ENCODE data around the gene SAPCD2. TPM values are rescaled to one million over a fixed set of nuclear protein-coding genes. Genes with fewer than 3 reads are reported as not detected.
"Not testable (repeated sequence)": the region's sequence is repeated elsewhere in the genome, so short reads cannot be mapped to it uniquely, and the experiment has no call there.

Gene SAPCD2
- total RNA-seq, 2 donors from 2014 or later = 9.5 to 20.8 TPM

DNA sequence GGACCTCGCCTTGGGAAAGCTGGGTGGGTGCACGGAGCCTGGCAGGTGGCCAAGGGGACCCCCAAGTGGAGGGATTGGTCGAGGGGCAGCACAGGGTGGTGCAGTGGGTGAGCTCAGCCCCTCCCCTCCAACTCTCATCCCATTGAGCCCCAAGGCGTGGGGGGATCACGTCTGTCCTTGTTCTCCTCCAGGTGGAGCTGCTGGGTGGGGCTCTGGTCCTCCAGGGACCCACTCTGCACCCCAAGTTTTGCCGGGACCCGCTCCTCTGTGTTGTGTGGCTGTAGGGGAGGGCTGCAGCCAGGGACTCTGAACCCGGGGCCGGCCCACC is 34.9 kb downstream of the SAPCD2 start:
- DNase-seq (ENCODE audit: low spot score) (no peak), ATAC-seq (no peak)
- H3K4me3 Mint-ChIP-seq = peak overlapping the region; percentile 79
- peaks cover 26 to 41% of the 10 kb centered on the region in 2 donors for H3K4me1 Mint-ChIP-seq (ENCODE audit: low read depth in 2 of 2)
- no peaks in the 10 kb centered on the region for H3K36me3 Mint-ChIP-seq
- peak overlapping the region; percentile 91 for H3K27ac Mint-ChIP-seq
- no peaks in the 10 kb centered on the region for H3K27me3 Mint-ChIP-seq
- H3K9me3 Mint-ChIP-seq = no peaks in the 10 kb centered on the region

DNA sequence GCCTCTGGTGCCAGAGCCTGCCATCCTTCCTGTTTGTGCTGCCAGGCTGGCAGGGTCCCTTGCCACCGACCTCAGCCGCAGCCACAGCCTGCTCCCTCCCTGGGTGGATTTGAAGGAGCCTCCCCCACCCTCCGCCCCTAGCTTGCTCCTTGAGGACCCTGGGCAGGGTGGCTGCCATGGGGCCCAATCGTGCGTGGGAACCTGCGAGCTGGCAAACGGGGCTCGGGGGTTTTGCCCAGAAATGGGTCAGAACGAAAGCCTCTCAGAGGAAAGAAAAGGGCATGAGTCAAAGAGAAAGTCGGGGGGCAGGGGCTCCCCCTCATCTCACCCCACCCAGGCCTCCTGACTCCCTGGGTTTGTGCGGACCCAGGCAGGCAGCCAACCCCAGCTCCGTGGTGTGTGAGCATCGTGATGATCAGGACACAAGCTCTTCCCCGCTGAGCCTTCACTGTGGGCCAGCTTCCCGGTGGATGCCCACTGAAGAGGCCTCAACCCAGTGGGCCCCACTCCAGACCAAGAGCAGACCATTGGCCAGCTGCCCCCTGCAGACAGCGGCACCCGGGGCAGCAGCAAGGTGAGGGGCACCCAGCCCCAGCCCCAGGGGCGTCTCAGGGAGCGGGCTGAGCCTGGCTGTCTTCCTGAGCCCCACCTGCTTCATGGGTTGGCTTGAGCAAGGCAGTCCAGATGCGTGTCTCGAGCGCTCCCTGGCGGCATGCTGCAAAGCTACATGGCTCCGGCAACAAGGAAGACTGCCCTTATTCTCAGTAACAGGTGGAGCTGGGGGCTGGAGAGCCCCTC is 35.4 kb downstream of the SAPCD2 start:
- Mint-ChIP-seq H3K27me3 (no peaks in the 10 kb centered on the region), H3K27ac (peak overlapping the region; percentile 91), H3K9me3 (no peaks in the 10 kb centered on the region), H3K4me3 (peak overlapping the region; percentile 79), H3K4me1 (ENCODE audit: low read depth in 2 of 2) (peaks cover 29 to 45% of the 10 kb centered on the region in 2 donors), H3K36me3 (no peaks in the 10 kb centered on the region)
- ATAC-seq = peak; percentile 80 to 84
- peak; percentile 90 for DNase-seq (ENCODE audit: low spot score)

DNA sequence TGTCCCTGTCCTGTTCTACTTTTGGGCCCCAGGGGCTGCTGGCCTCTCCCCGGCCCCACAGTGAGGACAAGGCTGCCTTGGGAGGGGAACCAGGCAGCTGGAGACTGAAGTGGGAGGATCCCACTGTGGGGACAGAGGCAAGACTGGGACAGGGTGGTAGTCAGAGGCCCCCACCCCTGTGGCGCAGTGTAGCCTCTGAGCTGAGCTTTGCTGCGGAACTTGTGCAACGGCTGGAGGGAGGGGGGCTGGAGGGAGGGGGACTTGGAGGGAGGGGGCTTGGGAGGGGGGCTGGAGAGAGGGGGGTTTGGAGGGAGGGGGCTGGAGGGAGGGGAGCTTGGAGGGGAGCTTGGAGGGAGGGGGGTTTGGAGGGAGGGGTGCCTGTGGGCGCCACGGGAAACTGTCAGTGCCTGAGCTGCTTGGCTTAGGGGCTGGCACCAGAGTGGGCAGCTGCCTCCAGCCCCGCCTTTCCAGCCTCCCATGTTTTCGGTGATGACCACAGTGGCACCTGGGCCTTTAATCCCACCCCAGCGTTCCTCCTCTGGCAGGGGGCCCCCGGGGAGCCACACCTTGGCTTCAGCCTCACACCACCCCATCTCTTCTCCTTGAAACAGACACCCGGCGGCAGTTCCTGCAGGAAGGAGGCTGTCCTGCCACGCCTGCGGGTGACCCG is 36.2 kb downstream of the SAPCD2 start:
- ATAC-seq = no peak
- DNase-seq (ENCODE audit: low spot score) = no peak
- peak overlapping the region; percentile 82 for H3K4me3 Mint-ChIP-seq
- no peaks in the 10 kb centered on the region for H3K27me3 Mint-ChIP-seq
- H3K4me1 Mint-ChIP-seq (ENCODE audit: low read depth in 2 of 2) = peaks cover 35 to 52% of the 10 kb centered on the region in 2 donors
- H3K36me3 Mint-ChIP-seq = no peaks in the 10 kb centered on the region
- H3K9me3 Mint-ChIP-seq = no peaks in the 10 kb centered on the region
- H3K27ac Mint-ChIP-seq = peak overlapping the region; percentile 91

DNA sequence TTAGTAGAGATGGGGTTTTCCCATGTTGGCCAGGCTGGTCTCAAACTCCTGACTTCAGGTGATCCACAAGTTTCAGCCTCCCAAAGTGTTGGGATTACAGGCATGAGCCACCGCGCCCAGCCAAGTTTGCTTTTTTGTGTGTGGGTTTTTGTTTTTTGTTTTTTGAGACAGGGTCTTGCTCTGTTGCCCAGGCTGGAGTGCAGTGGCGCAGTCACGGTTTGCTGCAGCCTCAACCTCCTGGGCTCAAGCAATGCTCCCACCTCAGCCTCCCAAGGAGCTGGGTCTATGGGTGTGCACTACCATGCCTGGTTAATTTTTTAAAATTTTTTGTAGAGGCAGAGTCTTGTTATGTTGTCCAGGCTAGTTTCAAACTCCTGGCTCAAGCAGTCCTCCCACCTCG is 36.9 kb downstream of the SAPCD2 start:
- H3K4me1 Mint-ChIP-seq (ENCODE audit: low read depth in 2 of 2) = peaks cover 39 to 52% of the 10 kb centered on the region in 2 donors
- DNase-seq (ENCODE audit: low spot score); H3K27me3 Mint-ChIP-seq; H3K9me3 Mint-ChIP-seq; ATAC-seq; H3K36me3 Mint-ChIP-seq: not testable (repeated sequence)
- H3K27ac Mint-ChIP-seq = peak overlapping the region; percentile 91
- peak overlapping the region; percentile 82 for H3K4me3 Mint-ChIP-seq

DNA sequence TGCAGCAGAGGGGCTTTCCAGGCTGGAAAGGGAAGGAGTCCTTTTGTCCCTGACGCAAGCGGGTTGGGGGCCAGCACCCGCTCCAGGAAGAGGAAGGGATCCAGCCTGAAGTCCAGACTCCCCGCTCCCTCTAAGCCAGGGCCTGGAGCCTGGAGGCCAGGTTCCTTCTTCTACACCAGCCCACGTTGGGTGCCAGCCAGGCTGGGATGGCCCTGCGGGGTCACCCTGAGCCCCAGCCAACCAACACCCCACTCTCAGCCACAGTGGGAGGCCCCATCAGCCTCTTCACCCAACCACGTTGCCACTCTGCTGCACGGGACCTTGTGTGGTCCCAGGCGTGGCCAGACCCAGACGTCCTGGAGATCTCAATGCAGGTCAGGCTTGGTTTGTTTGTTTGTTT is 37.5 kb downstream of the SAPCD2 start:
- peak overlapping the region; percentile 82 for H3K4me3 Mint-ChIP-seq
- no peaks in the 10 kb centered on the region for H3K27me3 Mint-ChIP-seq
- no peaks in the 10 kb centered on the region for H3K9me3 Mint-ChIP-seq
- DNase-seq (ENCODE audit: low spot score) = no peak
- no peaks in the 10 kb centered on the region for H3K36me3 Mint-ChIP-seq
- peak overlapping the region; percentile 91 for H3K27ac Mint-ChIP-seq
- H3K4me1 Mint-ChIP-seq (ENCODE audit: low read depth in 2 of 2) = peaks cover 39 to 52% of the 10 kb centered on the region in 2 donors
- ATAC-seq = no peak

DNA sequence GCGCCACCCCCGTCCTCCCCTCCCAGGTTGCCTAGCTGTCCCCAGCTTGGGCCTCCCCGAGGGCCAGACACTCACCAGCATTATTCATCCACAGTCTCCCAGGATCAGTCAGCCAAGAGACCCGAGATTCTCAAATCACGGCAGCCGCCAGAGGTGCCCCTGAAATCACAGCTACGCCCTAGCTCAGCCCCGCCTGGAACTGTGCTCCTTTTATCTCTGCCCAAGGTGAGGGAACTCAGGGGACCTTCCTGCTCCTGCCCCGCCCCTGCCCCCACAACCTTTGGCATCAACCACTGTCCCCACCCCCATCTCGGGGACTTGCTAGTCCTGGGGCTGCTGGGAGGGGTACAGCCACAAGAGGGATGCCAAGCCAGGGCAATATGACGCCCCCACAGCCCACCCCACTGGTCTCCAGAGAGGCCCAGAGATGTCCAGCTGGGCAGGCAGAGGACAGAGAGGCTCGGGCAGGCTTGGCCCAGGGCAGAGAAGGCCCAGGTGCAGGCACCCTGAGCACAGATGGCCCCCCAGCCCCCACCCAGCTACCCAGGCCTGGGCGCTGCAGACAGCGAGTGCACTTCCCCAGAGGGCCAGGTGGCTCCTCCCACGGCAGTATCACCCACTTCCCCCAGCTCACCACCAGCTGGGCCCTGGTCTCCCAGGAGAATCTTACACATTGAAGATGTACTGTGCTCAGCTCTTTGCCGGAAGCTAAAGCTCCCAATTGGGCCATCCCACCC is 38.3 kb downstream of the SAPCD2 start, which contains the start of gene FUT7:
Gene FUT7 (minus strand): TSS at position 185 of the 737 bp plus-strand sequence. CDS start 97 bp downstream, at position 88.
- ATAC-seq (no peak), DNase-seq (ENCODE audit: low spot score) (no peak)
- H3K36me3 Mint-ChIP-seq = no peaks in the 10 kb centered on the region
- peak within 1 kb of the TSS; percentile 85 for H3K4me3 Mint-ChIP-seq
- no peaks in the 10 kb centered on the region for H3K9me3 Mint-ChIP-seq
- H3K27ac Mint-ChIP-seq = peak within 1 kb of the TSS; percentile 91 to 94
- no peaks in the 10 kb centered on the region for H3K27me3 Mint-ChIP-seq
- H3K4me1 Mint-ChIP-seq (ENCODE audit: low read depth in 2 of 2) = peaks cover 42 to 52% of the 10 kb centered on the region in 2 donors

DNA sequence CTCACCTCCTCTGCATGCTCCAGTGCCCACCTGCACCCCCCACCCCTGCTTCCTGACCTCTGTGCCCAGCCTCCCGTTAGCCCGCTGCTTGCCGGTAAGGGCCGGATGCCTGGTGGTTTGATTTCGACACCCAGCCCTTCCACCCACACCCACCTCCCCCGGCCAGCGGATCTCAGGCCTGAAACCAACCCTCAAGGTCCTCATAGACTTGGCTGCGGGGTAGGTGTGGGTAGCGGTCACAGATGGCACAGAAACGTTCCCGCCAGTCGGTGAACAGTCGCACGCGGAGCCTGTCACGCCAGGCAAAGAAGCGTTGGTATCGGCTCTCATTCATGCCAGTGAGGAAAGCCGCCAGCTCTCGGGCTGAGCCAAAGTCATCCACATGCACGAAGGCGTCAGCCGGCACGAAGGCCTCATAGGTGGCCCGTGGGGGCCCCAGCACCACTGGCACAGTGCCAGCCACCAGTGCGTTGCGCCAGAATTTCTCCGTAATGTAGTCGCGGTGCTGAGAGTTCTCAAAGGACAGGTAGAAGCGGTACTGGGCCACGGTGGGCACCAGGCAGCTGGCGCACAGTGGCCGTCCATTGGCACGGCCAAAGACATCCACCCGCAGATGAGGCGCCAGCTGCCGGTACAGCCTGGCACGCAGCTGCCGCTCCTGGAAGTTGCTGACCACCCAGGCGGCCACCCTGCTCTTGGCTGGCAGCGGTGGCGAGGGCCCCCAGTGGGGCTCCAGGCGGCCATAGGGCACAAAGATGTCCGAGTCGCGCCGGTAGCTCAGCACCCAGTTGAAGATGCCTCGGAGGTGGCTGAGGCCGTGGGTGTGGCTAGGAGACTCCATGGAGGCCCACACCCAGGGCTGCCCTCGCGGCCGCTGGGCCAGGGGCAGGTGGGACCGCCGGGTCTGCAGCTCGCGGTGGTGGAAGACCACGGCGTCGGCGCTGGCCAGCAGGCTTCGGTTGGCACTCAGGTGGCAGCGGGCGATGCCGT is 39.5 kb downstream of the SAPCD2 start:
- H3K27me3 Mint-ChIP-seq = no peaks in the 10 kb centered on the region
- H3K36me3 Mint-ChIP-seq = no peaks in the 10 kb centered on the region
- DNase-seq (ENCODE audit: low spot score) = peak; percentile 93
- peak overlapping the region; percentile 85 for H3K4me3 Mint-ChIP-seq
- peak; percentile 47 to 62 for ATAC-seq
- H3K4me1 Mint-ChIP-seq (ENCODE audit: low read depth in 2 of 2) = peaks cover 43 to 52% of the 10 kb centered on the region in 2 donors
- H3K9me3 Mint-ChIP-seq = no peaks in the 10 kb centered on the region
- H3K27ac Mint-ChIP-seq = peak overlapping the region; percentile 91 to 94

DNA sequence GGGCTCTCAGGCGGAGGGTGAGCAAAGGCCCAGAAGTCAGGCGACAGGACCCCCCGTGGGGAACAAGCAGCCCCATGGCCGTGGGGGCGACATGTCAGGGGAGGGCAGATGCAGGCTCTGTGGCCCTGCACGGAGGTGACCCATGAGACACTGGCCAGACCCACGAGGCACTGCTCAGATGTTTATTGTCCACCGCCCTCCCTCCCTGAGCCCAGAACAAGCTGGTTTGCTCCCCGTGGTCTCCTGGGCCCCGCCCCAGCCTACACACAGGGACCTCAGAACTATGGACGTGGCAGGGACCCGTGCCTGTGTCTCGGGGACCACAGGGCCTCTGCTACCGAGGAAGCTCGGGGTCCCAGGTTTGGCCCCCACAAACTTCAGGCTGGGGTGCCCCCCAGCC is 40.4 kb downstream of the SAPCD2 start:
- Mint-ChIP-seq H3K4me3 (peak overlapping the region; percentile 87), H3K27ac (peak overlapping the region; percentile 91 to 94), H3K36me3 (no peaks in the 10 kb centered on the region), H3K9me3 (no peaks in the 10 kb centered on the region), H3K27me3 (no peaks in the 10 kb centered on the region), H3K4me1 (ENCODE audit: low read depth in 2 of 2) (peaks cover 39 to 47% of the 10 kb centered on the region in 2 donors)
- ATAC-seq (no peak), DNase-seq (ENCODE audit: low spot score) (no peak)

DNA sequence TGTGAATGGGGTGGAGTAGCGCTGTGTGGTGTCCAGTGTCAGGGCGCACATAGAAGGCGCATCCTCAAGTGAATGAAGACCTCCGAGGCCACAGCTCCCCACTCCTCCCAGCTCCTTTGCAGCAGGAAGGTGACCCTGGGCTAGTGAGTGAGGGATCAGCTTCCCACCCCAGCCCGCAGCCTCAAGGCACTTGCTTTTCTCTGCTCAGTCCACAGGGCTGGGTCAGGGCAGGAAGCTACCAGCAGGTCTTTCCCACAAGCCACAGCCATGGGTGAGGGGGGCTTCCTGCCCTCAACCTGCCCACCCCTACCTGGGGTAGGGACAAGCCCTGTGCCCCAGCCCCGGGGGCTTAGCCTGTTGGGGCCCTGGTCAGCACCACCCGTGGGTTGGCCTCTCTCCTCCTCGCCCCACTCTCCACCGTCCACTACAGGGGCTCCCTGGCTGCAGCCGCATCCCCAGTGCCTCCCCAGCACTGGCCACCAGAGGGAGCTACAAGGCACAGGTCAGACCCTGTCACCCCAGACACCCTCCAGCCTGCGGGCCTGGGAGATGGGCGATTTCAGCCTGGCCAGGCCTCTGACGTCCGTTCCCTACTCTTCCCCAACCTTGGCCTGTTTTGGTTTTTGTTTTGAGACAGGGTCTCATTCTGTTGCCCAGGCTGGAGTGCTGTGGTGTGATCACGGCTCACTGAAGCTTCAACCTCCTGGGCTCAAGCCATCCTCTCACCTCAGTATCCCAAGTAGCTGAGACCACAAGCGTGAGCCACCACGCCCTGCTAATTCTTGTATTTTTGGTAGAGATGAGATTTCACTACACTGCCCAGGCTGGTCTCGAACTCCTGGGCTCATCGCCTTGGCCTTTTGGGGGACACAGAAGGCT is 41.1 kb downstream of the SAPCD2 start:
- ATAC-seq (peak; percentile 58 to 75), DNase-seq (ENCODE audit: low spot score) (peak; percentile 89)
- Mint-ChIP-seq H3K36me3 (no peaks in the 10 kb centered on the region), H3K27ac (peak overlapping the region; percentile 91 to 94), H3K27me3 (no peaks in the 10 kb centered on the region), H3K9me3 (no peaks in the 10 kb centered on the region), H3K4me1 (ENCODE audit: low read depth in 2 of 2) (peaks cover 32 to 40% of the 10 kb centered on the region in 2 donors), H3K4me3 (peak overlapping the region; percentile 87)

DNA sequence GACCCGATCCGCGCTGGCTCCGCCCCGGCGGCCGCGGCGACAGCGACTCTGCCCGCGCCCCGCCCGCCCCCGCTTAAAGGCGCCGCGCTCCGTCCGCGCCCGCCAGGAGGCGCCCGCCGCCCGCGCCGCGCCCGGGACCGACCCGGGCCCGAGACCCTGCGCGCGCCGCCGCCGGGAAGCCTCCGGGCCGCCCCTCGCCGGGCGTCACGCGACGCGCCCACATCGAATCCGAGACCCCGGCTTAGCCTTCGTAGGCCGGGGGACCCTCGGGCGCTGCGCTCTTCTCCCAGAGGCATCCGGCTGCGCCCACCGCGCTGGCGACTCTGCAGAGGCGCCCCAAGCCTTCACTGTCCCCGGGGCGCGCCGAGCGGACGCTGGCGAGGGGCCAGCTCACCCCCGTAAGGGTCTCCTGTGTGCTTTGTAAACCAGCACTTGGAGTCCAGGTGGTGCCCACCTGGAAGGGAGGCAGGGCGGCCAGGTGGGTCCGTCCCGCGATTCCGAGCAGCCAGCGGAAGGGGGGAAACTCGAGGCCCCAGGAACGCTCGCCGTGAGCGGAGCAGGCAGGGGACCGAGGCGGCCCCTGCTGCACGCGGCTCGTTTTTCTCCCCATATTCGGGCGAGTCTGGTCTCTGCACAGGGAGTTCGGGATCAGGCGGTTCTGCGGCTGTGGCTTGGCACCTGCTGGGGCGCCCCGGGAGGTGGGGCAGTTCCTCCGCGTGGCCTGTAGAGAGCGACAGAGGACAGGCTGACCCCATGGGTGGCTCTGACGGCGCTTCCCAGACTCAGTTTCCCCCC is 41.9 kb downstream of the SAPCD2 start:
- Mint-ChIP-seq H3K27me3 (no peaks in the 10 kb centered on the region), H3K27ac (peak overlapping the region in 1 of 2 donors; percentile 91), H3K9me3 (no peaks in the 10 kb centered on the region), H3K4me3 (peak overlapping the region; percentile 87), H3K36me3 (no peaks in the 10 kb centered on the region), H3K4me1 (ENCODE audit: low read depth in 2 of 2) (peaks cover 32 to 35% of the 10 kb centered on the region in 2 donors)
- DNase-seq (ENCODE audit: low spot score) (peak; percentile 79), ATAC-seq (peak; percentile 72 to 78)

DNA sequence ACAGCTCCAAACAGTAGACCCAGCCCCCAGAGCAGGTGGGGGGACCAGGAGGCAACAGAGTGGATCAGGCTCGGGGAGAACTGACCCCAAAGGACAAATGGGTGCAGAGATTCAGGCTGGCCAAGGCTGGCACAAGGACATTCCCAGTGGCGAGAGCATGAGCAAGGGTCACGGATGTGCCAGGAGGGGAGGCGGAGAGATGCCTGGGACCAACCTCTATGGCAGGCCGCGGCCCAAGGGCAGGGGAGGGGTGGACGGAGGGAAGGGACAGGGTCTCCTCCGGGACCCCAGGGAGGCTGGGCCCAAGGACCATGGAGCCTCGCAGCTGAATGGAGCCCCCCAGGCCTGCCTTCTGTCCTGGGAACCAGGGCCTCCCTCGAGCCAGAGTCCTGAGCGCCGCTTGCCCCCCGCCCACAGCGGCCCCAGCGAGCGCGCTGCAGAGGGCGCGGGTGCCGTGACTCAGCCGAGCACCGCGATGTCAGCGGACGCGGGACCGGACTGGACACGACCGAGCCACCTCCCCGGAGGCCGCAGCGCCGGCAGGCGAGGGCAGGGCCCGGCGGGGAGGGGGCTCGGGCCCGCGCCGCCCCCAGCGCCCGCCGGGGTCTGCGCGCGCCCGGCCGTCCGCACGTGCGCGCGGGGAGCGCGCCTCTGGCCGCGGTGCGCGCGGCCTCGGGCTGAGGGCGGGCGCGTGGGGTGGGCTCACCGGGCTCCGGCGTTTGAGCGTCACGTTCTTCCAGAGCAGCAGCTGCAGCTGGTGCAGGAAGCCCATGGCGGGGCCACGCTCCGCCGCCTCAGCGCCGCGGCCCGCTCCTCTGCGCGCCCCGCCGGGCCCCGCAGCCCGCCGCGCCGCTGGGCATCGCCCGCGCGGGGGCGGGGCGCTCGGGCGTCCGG is 42.7 kb downstream of the SAPCD2 start, which contains the start of gene ABCA2:
Gene ABCA2 (minus strand): TSS at position 869 of the 894 bp plus-strand sequence. CDS start 97 bp downstream, at position 772.
- ATAC-seq = no peak
- peaks cover 26 to 31% of the 10 kb centered on the region in 2 donors for H3K4me1 Mint-ChIP-seq (ENCODE audit: low read depth in 2 of 2)
- no peaks in the 10 kb centered on the region for H3K9me3 Mint-ChIP-seq
- DNase-seq (ENCODE audit: low spot score) = no peak
- H3K4me3 Mint-ChIP-seq = peak within 1 kb of the TSS; percentile 87
- peak within 1 kb of the TSS; percentile 91 to 94 for H3K27ac Mint-ChIP-seq
- H3K27me3 Mint-ChIP-seq = no peaks in the 10 kb centered on the region
- H3K36me3 Mint-ChIP-seq = no peaks in the 10 kb centered on the region
